Breast epithelium (tissue), 4 donors: Measurements from ENCODE around the gene GPR37L1. TPM values are rescaled to one million over a fixed set of nuclear protein-coding genes. Genes with fewer than 3 reads are reported as not detected.

Experiments used
- DNase-seq, 2 donors: peaks; one replicate each; pipeline ENCODE4 v3.0.0-alpha.2; 2019; ENCODE audit warnings: low spot score in 2 of 2
- H3K27ac ChIP-seq, 2 donors: fragments of 200-600 bp; sonication (generic) in 1 of 2; one replicate each; pipeline ENCODE4 v1.5.1; 2016 to 2019; ENCODE audit warnings: mild to moderate bottlenecking in 1 of 2
- H3K27me3 ChIP-seq, 2 donors: fragments of 200-600 bp; sonication (generic) in 1 of 2; one replicate each; pipeline versions ENCODE4 v1.5.1 to v1.6.0; 2017 to 2019; ENCODE audit warnings: control low read depth in 1 of 2, mild to moderate bottlenecking in 1 of 2
- H3K36me3 ChIP-seq: fragments of 200-600 bp; one replicate; pipeline ENCODE4 v1.5.1; 2019
- H3K4me1 ChIP-seq, 2 donors: fragments of 200-600 bp; sonication (generic); one replicate each; pipeline ENCODE4 v1.5.1; 2016 to 2019; ENCODE audit warnings: control low read depth in 1 of 2
- H3K4me3 ChIP-seq, 3 donors: fragments of 200-600 bp; sonication (generic); 1 replicate in 2 of 3; 2 replicates in 1 of 3; pipeline ENCODE4 v1.5.1; 2016 to 2019; ENCODE audit warnings: mild to moderate bottlenecking in 3 of 3, moderate library complexity in 2 of 3
- H3K9me3 ChIP-seq, 2 donors: fragments of 200-600 bp; sonication (generic) in 1 of 2; one replicate each; pipeline ENCODE4 v1.5.1; 2016 to 2019; ENCODE audit warnings: control low read depth in 1 of 2
- POLR2A ChIP-seq: fragments of 450-650 bp; IDR thresholded peaks from one replicate; pipeline ENCODE4 v1.6.1; 2016; ENCODE audit warnings: antibody characterized with exemption, mild to moderate bottlenecking, moderate library complexity
- POLR2AphosphoS5 ChIP-seq, 3 donors: sonication (generic); formaldehyde crosslinking; IDR thresholded peaks; one replicate each; pipeline ENCODE4 v1.6.1; 2017; ENCODE audit warnings: antibody characterized with exemption in 3 of 3
- intact Hi-C: fragments of 100-400 bp; cut with DNase I; formaldehyde crosslinking; loops from one replicate; pipeline ENCODE4 v1.15.1; 2023; ENCODE audit warnings: low total_unique reads
- total RNA-seq, 3 donors: library from RNA; depleted of rRNA; stranded (reverse); fragments of >200 nt; gene quantifications; one replicate each; pipeline ENCODE4 v1.1.0, GENCODE V29; 2016
- TF ChIP-seq, protein P1 (sequence below), 3 donors: fragments of 450-650 bp; IDR thresholded peaks; one replicate each; pipeline ENCODE4 v1.5.1; 2016 to 2017; ENCODE audit warnings: antibody characterized with exemption in 3 of 3, mild to moderate bottlenecking in 3 of 3, moderate library complexity in 3 of 3

The GPR37L1 gene
- total RNA-seq, 3 donors from 2014 or later: not detected

DNA sequence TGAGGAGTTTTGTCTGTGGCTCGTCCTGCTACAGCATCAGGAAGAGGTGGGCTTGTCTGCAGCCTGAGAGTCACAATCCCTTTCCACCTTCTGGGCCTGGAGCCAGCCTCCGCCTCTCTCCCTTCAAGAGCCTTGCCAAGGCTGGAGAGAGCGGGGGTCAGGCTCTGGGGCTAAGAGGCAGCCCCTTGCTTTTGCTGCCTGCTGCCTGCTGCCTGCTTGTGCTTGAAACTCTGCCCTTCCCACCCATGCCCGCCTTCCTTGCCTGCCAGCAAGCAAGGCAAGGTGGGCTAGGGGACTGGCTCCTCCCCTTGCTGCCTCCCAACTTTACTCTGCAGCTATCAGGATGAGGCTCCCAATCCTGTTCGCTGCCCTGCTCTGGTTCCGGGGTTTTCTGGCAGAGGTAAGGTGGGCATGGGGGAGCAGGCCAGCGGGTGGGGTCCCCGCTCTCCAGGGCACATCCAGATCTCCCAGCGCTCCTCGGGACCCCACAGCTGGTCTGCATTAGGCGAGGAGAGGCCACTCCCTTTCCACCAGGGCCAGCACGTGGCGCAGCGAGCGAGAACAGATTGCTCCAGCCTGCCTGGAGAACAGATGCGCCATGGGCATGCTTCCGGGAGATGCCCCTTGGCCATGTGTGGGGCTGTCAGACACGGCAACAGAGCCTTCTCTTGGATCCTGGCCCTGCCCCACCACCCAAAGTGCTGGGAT, 45.1 kb downstream of the GPR37L1 start:
- no peak for DNase-seq
- peak overlapping the region; percentile 2 to 58 (median 24) for H3K4me3 ChIP-seq
- TF ChIP-seq POLR2AphosphoS5 (IDR thresholded peaks at IDR 0.05): no peak

DNA sequence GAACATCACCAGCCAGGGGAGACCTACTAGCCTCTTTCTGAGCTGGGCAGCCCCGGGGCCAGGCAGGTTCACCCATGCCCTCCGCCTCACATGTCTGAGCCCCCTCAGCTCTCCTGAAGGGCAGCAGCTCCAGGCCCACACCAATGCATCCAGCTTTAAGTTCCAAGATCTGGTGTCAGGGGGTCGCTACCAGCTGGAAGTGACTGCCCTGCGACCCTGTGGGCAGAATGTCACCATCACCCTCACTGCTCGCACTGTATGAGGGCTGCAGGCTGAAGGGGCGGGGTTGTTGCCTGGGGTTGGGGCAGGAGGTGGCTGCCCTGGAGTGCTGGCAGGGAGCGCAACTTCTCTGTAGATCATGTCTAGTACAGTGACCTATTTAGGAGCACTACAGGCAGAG, 46.1 kb downstream of the GPR37L1 start:
- TF ChIP-seq, protein P1, sequence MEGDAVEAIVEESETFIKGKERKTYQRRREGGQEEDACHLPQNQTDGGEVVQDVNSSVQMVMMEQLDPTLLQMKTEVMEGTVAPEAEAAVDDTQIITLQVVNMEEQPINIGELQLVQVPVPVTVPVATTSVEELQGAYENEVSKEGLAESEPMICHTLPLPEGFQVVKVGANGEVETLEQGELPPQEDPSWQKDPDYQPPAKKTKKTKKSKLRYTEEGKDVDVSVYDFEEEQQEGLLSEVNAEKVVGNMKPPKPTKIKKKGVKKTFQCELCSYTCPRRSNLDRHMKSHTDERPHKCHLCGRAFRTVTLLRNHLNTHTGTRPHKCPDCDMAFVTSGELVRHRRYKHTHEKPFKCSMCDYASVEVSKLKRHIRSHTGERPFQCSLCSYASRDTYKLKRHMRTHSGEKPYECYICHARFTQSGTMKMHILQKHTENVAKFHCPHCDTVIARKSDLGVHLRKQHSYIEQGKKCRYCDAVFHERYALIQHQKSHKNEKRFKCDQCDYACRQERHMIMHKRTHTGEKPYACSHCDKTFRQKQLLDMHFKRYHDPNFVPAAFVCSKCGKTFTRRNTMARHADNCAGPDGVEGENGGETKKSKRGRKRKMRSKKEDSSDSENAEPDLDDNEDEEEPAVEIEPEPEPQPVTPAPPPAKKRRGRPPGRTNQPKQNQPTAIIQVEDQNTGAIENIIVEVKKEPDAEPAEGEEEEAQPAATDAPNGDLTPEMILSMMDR (IDR thresholded peaks at IDR 0.05): no peak
- TF ChIP-seq POLR2A: no peak
- no peak for TF ChIP-seq POLR2AphosphoS5 (IDR thresholded peaks at IDR 0.05)
- H3K4me1 ChIP-seq: no peaks in the 10 kb centered on the region
- H3K4me3 ChIP-seq: peak overlapping the region in 1 of 3 donors; percentile 24
- no peaks in the 10 kb centered on the region for H3K27me3 ChIP-seq
- no peak overlapping the region for H3K27ac ChIP-seq
- no peaks in the 10 kb centered on the region for H3K36me3 ChIP-seq
- no peaks in the 10 kb centered on the region for H3K9me3 ChIP-seq
- intact Hi-C loops: no loop called here
- no peak for DNase-seq

More for the DNA sequence above, 45.1 kb downstream of the GPR37L1 start:
- H3K36me3 ChIP-seq: no peaks in the 10 kb centered on the region
- intact Hi-C loops: no loop called here
- no peaks in the 10 kb centered on the region for H3K4me1 ChIP-seq
- H3K27ac ChIP-seq: peak overlapping the region; percentile 17 to 58
- no peaks in the 10 kb centered on the region for H3K9me3 ChIP-seq
- H3K27me3 ChIP-seq: no peaks in the 10 kb centered on the region

DNA sequence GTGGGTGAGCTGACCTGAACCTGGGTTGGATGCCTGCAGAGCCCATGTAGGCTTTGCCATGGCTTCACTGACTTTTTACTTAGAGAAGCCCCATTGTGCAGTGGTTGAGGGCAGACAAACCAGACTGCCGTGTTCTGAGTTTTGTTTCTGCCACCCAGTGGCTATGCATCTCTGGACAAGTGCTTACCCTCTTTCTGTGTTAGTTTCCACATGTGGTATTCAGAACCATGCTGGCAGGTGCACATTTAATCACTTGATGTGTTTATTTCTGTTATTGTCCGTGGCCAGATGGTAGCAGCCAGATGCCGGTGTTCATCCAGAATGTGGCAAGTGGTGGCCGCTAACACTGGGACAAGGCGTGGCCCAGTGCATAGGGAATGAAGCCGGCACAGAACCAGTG, 48.0 kb downstream of the GPR37L1 start:
- no peaks in the 10 kb centered on the region for H3K36me3 ChIP-seq

DNA sequence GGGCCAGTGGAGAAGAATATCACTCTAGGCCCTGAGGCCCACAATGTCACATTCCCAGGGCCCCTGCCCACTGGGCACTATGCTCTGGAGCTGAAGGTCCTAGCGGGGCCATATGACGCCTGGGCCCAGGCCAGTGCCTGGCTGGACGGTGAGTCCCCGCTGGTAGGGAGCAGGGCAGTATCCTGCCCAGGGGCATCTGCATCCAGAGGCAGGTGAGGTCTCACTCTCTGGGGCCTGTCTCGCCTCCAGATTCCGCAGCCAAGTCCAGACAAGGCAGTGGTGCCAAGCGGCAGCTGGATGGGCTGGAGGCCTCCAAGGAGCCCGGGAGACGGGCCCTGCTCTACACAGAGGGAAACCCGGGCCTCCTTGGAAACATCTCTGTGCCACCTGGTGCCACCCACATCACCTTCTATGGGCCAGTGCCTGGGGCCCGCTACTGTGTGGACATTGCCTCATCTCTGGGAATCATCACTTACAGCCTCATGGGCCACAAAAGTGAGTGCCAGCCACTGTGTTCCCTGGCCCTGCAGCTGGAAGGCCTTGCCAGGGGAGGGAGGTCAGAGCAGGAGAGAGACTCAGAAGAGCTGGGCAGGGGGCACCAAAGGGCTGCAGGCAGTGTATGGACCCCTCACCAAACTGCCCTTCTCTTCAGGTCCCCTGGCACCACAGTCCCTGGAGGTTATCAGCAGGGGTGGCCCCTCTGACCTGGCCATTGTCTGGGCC, 48.7 kb downstream of the GPR37L1 start:
- H3K27ac ChIP-seq: no peak overlapping the region
- TF ChIP-seq POLR2AphosphoS5 (IDR thresholded peaks at IDR 0.05): no peak
- TF ChIP-seq POLR2A: no peak
- TF ChIP-seq, protein P1 (IDR thresholded peaks at IDR 0.05): no peak
- no peaks in the 10 kb centered on the region for H3K27me3 ChIP-seq
- H3K4me3 ChIP-seq: no peak overlapping the region
- DNase-seq: no peak
- intact Hi-C loops: no loop called here
- no peaks in the 10 kb centered on the region for H3K9me3 ChIP-seq
- H3K36me3 ChIP-seq: no peaks in the 10 kb centered on the region
- no peaks in the 10 kb centered on the region for H3K4me1 ChIP-seq

More for the DNA sequence above, 48.0 kb downstream of the GPR37L1 start:
- TF ChIP-seq POLR2AphosphoS5 (IDR thresholded peaks at IDR 0.05): no peak
- Histone ChIP-seq H3K9me3 (no peaks in the 10 kb centered on the region), H3K4me1 (no peaks in the 10 kb centered on the region), H3K27me3 (no peaks in the 10 kb centered on the region), H3K4me3 (no peak overlapping the region), H3K27ac (no peak overlapping the region)
- DNase-seq: no peak
- intact Hi-C loops: no loop called here

DNA sequence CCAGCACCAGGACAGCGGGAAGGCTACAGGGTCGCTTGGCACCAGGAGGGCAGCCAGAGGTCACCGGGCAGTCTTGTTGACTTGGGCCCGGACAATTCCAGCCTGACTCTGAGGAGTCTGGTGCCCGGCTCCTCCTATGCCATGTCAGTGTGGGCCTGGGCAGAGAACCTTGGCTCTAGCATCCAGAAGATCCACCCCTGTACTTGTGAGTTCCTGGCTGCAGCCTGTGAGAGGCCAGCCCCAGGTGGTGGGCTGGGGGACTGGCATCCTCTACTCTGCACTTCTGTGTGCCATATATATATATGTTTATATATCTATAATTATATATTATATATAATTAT, 49.3 kb downstream of the GPR37L1 start:
- Histone ChIP-seq H3K36me3 (no peaks in the 10 kb centered on the region), H3K27me3 (no peaks in the 10 kb centered on the region), H3K27ac (no peak overlapping the region), H3K4me1 (no peaks in the 10 kb centered on the region), H3K9me3 (no peaks in the 10 kb centered on the region), H3K4me3 (no peak overlapping the region)
- no peak for TF ChIP-seq POLR2AphosphoS5 (IDR thresholded peaks at IDR 0.05)
- intact Hi-C loops: no loop called here
- no peak for DNase-seq

DNA sequence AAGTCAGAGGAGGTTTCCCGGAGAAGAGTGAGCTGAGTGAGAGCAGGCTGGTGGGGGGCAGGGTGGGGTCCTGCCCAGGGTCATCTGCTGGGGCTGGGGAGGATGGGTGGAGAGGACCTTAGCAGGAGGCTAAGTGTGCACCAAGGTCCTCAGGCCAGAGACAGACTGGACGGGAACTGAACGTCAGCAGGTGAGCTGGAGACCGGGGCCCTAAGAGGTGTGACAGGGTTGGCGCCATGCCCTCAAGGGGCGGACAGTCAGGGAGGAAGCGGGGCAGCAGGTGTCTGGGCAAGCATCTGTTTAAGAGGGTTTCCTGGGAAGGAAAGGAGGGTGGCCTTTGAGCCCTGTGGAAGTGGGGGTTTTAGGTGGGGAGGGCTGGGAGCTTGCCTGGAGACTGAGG, 51.3 kb downstream of the GPR37L1 start:
- no peak overlapping the region for H3K27ac ChIP-seq
- H3K27me3 ChIP-seq: no peaks in the 10 kb centered on the region
- H3K4me3 ChIP-seq: no peak overlapping the region
- DNase-seq: no peak
- TF ChIP-seq POLR2A (no peak), POLR2AphosphoS5 (IDR thresholded peaks at IDR 0.05) (no peak)
- TF ChIP-seq, protein P1 (IDR thresholded peaks at IDR 0.05): no peak
- intact Hi-C loops: loop anchor here (2.0 kb wide), 1 partner anchor 67 kb away; no protein-coding TSS in a partner anchor
- H3K4me1 ChIP-seq: no peaks in the 10 kb centered on the region
- no peaks in the 10 kb centered on the region for H3K36me3 ChIP-seq
- H3K9me3 ChIP-seq: no peaks in the 10 kb centered on the region
